ENCODE measurements around the gene SPC25. TPM values are rescaled to one million over a fixed set of nuclear protein-coding genes. Genes with fewer than 3 reads are reported as not detected.

The SPC25 gene
- total and polyA plus RNA-seq, 12 donors: 0.10 to 3.7 (median 0.44) TPM; not detected in 5

DNA sequence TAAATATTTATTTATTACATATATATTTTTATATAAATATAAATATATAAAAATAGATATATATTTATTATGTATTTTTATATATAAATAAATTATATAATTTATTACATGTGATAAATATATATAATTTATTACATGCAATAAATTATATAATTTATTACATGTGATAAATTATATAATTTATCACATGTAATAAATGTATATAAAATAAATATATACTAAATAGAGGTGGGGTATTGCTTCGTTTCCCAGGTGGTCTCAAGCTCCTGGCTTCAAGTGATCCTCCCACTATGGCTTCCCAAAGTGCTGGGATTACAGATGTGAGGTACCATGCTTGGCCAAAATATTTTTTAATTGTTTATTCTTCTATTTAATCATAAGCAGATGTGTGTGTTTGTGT is 7.2 kb upstream of the SPC25 start:
- Histone ChIP-seq H3K36me3 (no peaks in the 10 kb centered on the region), H3K4me1 (no peaks in the 10 kb centered on the region), H3K27ac (no peak overlapping the region), H3K9me3 (no peaks in the 10 kb centered on the region), H3K27me3 (no peaks in the 10 kb centered on the region), H3K4me3 (no peak overlapping the region)
- ATAC-seq (no peak), DNase-seq (no peak)
- TF ChIP-seq, protein P1, sequence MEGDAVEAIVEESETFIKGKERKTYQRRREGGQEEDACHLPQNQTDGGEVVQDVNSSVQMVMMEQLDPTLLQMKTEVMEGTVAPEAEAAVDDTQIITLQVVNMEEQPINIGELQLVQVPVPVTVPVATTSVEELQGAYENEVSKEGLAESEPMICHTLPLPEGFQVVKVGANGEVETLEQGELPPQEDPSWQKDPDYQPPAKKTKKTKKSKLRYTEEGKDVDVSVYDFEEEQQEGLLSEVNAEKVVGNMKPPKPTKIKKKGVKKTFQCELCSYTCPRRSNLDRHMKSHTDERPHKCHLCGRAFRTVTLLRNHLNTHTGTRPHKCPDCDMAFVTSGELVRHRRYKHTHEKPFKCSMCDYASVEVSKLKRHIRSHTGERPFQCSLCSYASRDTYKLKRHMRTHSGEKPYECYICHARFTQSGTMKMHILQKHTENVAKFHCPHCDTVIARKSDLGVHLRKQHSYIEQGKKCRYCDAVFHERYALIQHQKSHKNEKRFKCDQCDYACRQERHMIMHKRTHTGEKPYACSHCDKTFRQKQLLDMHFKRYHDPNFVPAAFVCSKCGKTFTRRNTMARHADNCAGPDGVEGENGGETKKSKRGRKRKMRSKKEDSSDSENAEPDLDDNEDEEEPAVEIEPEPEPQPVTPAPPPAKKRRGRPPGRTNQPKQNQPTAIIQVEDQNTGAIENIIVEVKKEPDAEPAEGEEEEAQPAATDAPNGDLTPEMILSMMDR (IDR thresholded peaks at IDR 0.05): no peak
- WGBS, 2 donors: 79 to 89% methylated on average over 1 of the region's 1 CpG
- intact Hi-C loops (cut with DNase I): no loop called here

DNA sequence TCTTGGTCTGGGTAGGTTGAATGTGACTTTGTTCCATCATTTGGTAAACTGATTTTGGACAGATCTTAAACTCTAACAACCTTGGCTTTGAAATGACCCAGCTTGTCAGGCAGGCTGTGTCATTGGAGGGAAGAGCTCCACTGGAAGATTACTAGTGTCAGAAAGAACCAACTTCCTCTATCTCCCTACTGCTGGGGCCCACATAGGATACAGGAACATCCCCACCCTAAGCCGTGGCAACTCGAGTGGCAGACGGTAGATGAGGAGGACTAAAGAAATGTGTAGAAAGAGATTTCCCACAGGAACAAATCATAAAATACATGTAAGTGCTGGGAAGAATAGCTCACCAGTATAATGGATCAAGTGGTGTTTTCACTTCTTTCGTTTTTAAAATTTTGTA is 6.6 kb upstream of the SPC25 start:
- Histone ChIP-seq H3K36me3 (no peaks in the 10 kb centered on the region), H3K4me3 (no peak overlapping the region), H3K4me1 (no peaks in the 10 kb centered on the region), H3K27ac (no peak overlapping the region), H3K9me3 (no peaks in the 10 kb centered on the region), H3K27me3 (no peaks in the 10 kb centered on the region)
- intact Hi-C loops (cut with DNase I): no loop called here
- WGBS, 2 donors: 59 to 82% methylated on average over 4 of the region's 4 CpGs
- ATAC-seq (no peak), DNase-seq (no peak)
- TF ChIP-seq, protein P1 (IDR thresholded peaks at IDR 0.05): no peak

DNA sequence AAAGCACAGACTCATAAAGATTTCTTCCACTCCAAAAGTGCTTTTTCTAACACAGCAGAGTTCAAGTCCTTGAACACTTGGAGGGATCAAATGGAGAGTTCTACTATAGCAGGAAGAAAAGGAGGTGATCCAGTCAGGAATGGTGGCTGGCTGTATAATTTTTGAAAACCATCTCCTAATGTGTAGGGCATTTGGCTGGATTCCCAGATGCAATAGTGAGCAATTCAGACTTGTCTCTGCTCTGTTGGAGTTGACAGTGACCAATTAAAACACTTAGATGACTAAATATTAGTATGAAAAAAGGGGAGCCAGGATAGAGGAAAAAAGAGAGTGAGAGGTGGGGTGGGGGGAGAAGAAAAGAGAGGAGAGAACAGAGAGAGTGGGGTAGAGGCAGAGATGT is 5.5 kb upstream of the SPC25 start:
- no peak overlapping the region for H3K27ac ChIP-seq
- no peaks in the 10 kb centered on the region for H3K36me3 ChIP-seq
- TF ChIP-seq, protein P1 (IDR thresholded peaks at IDR 0.05): no peak
- no peak for ATAC-seq
- H3K4me3 ChIP-seq: no peak overlapping the region
- intact Hi-C loops (cut with DNase I): no loop called here
- H3K9me3 ChIP-seq: no peaks in the 10 kb centered on the region
- H3K4me1 ChIP-seq: peaks cover 0 to 2% (median 0%) of the 10 kb centered on the region in 9 donors
- no peaks in the 10 kb centered on the region for H3K27me3 ChIP-seq
- no peak for DNase-seq

DNA sequence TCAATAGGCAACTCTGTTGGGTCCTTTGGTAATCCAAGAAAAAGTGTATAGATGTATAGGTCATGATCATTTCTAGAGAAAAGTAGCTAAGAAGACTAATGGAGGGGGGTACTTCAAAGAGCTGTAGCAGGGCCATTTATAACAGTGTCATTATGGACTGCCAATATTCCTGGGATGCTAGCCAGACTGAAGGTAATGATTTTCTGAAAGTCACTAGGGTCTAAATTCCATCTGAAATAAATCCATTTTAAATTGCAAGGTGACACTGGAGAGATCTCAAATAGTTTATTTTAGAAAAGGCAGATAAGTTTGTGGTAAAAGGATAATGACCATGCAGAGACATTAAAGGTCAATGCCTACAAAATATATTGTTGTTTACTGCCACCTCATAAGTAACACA is 4.5 kb upstream of the SPC25 start:
- DNase-seq (no peak), ATAC-seq (no peak)
- Histone ChIP-seq H3K4me3 (no peak overlapping the region), H3K27ac (no peak overlapping the region), H3K36me3 (no peaks in the 10 kb centered on the region), H3K9me3 (no peaks in the 10 kb centered on the region), H3K4me1 (peaks cover 0 to 10% (median 3%) of the 10 kb centered on the region in 9 donors), H3K27me3 (no peaks in the 10 kb centered on the region)
- intact Hi-C loops (cut with DNase I): no loop called here
- TF ChIP-seq, protein P1 (IDR thresholded peaks at IDR 0.05): no peak

DNA sequence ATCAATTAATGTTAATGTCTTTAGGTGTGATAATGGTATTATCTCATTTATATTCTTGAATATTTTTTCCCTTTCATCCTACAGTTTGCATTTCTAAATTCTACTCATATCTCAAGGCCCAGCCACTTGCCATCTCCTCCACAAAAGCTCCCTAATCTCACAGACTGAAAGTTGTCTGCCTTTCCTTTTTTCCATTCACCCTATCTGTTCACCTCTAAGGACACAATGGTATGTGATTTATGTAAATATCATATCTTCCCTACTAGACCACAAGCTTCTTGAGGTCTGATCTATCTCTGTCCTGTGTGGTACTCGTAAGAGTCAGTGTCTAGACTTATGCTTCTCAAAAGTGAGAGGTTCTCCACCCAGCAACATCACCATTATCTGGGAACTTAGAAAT is 3.9 kb upstream of the SPC25 start:
- Histone ChIP-seq H3K4me3 (no peak overlapping the region), H3K9me3 (no peaks in the 10 kb centered on the region), H3K36me3 (no peaks in the 10 kb centered on the region), H3K27me3 (no peaks in the 10 kb centered on the region), H3K27ac (no peak overlapping the region), H3K4me1 (peaks cover 0 to 13% (median 4%) of the 10 kb centered on the region in 9 donors)
- intact Hi-C loops (cut with DNase I): no loop called here
- TF ChIP-seq, protein P1 (IDR thresholded peaks at IDR 0.05): no peak
- ATAC-seq (no peak), DNase-seq (no peak)
- WGBS, 2 donors: 79 to 88% methylated on average over 1 of the region's 1 CpG
